IPS DF 4.7 (cell line): ENCODE measurements around the gene CACNA1D.

Experiments used
- DNase-seq: peaks from one replicate; pipeline ENCODE4 v3.0.0-alpha.2; 2013; ENCODE audit warnings: low spot score; ENCODE audit errors: extremely low read depth

Gene CACNA1D

GRCh38 chr3:53709860-53710674 is 215.7 kb downstream of the CACNA1D start:
- DNase-seq = peak; percentile 49

- DNase-seq = no peak
These were observed 217.0 kb downstream of the CACNA1D start for GRCh38 chr3:53711387-53711786.

- no peak for DNase-seq
These were observed 218.5 kb downstream of the CACNA1D start for GRCh38 chr3:53712817-53713388.

- no peak for DNase-seq
These were observed 219.2 kb downstream of the CACNA1D start for GRCh38 chr3:53713626-53714025.

- DNase-seq = no peak
These were observed 221.5 kb downstream of the CACNA1D start for GRCh38 chr3:53715815-53716483.

GRCh38 chr3:53716998-53717397 is 222.6 kb downstream of the CACNA1D start:
- DNase-seq = no peak

GRCh38 chr3:53718462-53718861 is 224.1 kb downstream of the CACNA1D start:
- DNase-seq = no peak

- DNase-seq = no peak
These were observed 225.4 kb downstream of the CACNA1D start for GRCh38 chr3:53719796-53720195.

- no peak for DNase-seq
These were observed 227.0 kb downstream of the CACNA1D start for GRCh38 chr3:53721187-53722119.

- no peak for DNase-seq
These were observed 230.2 kb downstream of the CACNA1D start for GRCh38 chr3:53724566-53724965.

- DNase-seq = no peak
These were observed 231.1 kb downstream of the CACNA1D start for GRCh38 chr3:53725387-53725995.

- no peak for DNase-seq
These were observed 232.2 kb downstream of the CACNA1D start for GRCh38 chr3:53726643-53727042.

GRCh38 chr3:53728606-53729005 is 234.2 kb downstream of the CACNA1D start:
- no peak for DNase-seq

- no peak for DNase-seq
These were observed 234.7 kb downstream of the CACNA1D start for GRCh38 chr3:53729159-53729558.

GRCh38 chr3:53729618-53730017 is 235.2 kb downstream of the CACNA1D start:
- no peak for DNase-seq

- DNase-seq = no peak
These were observed 236.2 kb downstream of the CACNA1D start for GRCh38 chr3:53730576-53730975.

GRCh38 chr3:53731934-53732624 is 237.7 kb downstream of the CACNA1D start:
- no peak for DNase-seq

- DNase-seq = no peak
These were observed 239.0 kb downstream of the CACNA1D start for GRCh38 chr3:53733446-53733845.

GRCh38 chr3:53739966-53740365 is 245.6 kb downstream of the CACNA1D start:
- no peak for DNase-seq

GRCh38 chr3:53740956-53741355 is 246.5 kb downstream of the CACNA1D start:
- no peak for DNase-seq
